WTC11 (cell line): ENCODE results near the gene MYO1A. TPM values are rescaled to one million over a fixed set of nuclear protein-coding genes. Genes with fewer than 3 reads are reported as not detected.

Experiments
- ATAC-seq: fragments of 200-7000 bp; cut with Tn5 transposase; 2 replicates; pipeline ENCODE4 v1.10.0; 2021; ENCODE audit warnings: mild to moderate bottlenecking, moderate library complexity
- CTCF ChIA-PET: fragments of 300-600 bp; sonication (Branson Sonifier 250); formaldehyde crosslinking; loops from one replicate; lab custom pipeline; 2021; ENCODE audit warnings: antibody characterized with exemption; lab: Charles Lee
- POLR2A ChIA-PET: fragments of 350-600 bp; sonication (Branson Sonifier 250); formaldehyde crosslinking; loops from one replicate; lab custom pipeline; 2021; ENCODE audit warnings: antibody characterized with exemption; lab: Charles Lee
- DNase-seq: peaks from one replicate; pipeline ENCODE4 v3.0.0; 2021; ENCODE audit warnings: low spot score
- H3K27ac Mint-ChIP-seq: 2 replicates; pipeline ENCODE4 v1.8.0; 2021; ENCODE audit warnings: mixed read lengths
- H3K27me3 Mint-ChIP-seq: 2 replicates; pipeline ENCODE4 v1.8.0; 2021; ENCODE audit warnings: low read depth, mild to moderate bottlenecking, moderate library complexity, mixed read lengths
- H3K36me3 Mint-ChIP-seq: 2 replicates; pipeline ENCODE4 v1.8.0; 2021; ENCODE audit warnings: mixed read lengths
- H3K4me1 Mint-ChIP-seq: 2 replicates; pipeline ENCODE4 v1.8.0; 2022; ENCODE audit warnings: mixed read lengths
- H3K4me3 Mint-ChIP-seq: 2 replicates; pipeline ENCODE4 v1.8.0; 2021; ENCODE audit warnings: mild to moderate bottlenecking, moderate library complexity, mixed read lengths
- H3K9me3 Mint-ChIP-seq: 2 replicates; pipeline ENCODE4 v1.8.0; 2021; ENCODE audit warnings: mixed read lengths
- ELF4 ChIP-seq: sonication (generic); formaldehyde crosslinking; IDR thresholded peaks from 2 replicates; pipeline ENCODE4 v1.8.1; 2022; ENCODE audit warnings: low read depth, mild to moderate bottlenecking, moderate library complexity, missing genetic modification reagents
- EMX1 ChIP-seq: fragments of 250-450 bp; sonication (Bioruptor Pico); IDR thresholded peaks from 2 replicates; pipeline ENCODE4 v1.8.0; 2021; ENCODE audit warnings: mild to moderate bottlenecking
- ESRRA ChIP-seq: sonication (generic); formaldehyde crosslinking; IDR thresholded peaks from 2 replicates; pipeline ENCODE4 v1.8.1; 2022; ENCODE audit warnings: mild to moderate bottlenecking, missing genetic modification reagents, borderline replicate concordance
- ETV6 ChIP-seq: sonication (generic); formaldehyde crosslinking; IDR thresholded peaks from 2 replicates; pipeline ENCODE4 v1.8.1; 2022; ENCODE audit warnings: mild to moderate bottlenecking, missing genetic modification reagents
- GRHL2 ChIP-seq: fragments of 250-450 bp; sonication (Bioruptor Pico); IDR thresholded peaks from 2 replicates; pipeline ENCODE4 v1.8.0; 2022; ENCODE audit warnings: mild to moderate bottlenecking, moderate library complexity; ENCODE audit not compliant: insufficient replicate concordance, severe bottlenecking
- GTF2I ChIP-seq: fragments of 250-450 bp; sonication (Bioruptor Pico); conservative IDR thresholded peaks from 2 replicates; pipeline ENCODE4 v1.4.0; 2021; ENCODE audit warnings: mild to moderate bottlenecking
- JUN ChIP-seq: sonication (generic); formaldehyde crosslinking; IDR thresholded peaks from 2 replicates; pipeline ENCODE4 v1.8.0; 2023; ENCODE audit warnings: mild to moderate bottlenecking, missing genetic modification reagents
- KAT7 ChIP-seq: sonication (generic); formaldehyde crosslinking; IDR thresholded peaks from 2 replicates; pipeline ENCODE4 v1.8.1; 2023; ENCODE audit warnings: missing genetic modification reagents, mild to moderate bottlenecking, borderline replicate concordance
- NFE2L1 ChIP-seq: sonication (generic); formaldehyde crosslinking; IDR thresholded peaks from 2 replicates; pipeline ENCODE4 v1.8.1; 2023; ENCODE audit warnings: missing genetic modification reagents
- NR1H2 ChIP-seq: sonication (generic); formaldehyde crosslinking; IDR thresholded peaks from 2 replicates; pipeline ENCODE4 v1.9.0; 2021; ENCODE audit warnings: mild to moderate bottlenecking, moderate library complexity, missing genetic modification reagents
- OVOL2 ChIP-seq: fragments of 250-450 bp; sonication (Bioruptor Pico); IDR thresholded peaks from 2 replicates; pipeline ENCODE4 v1.9.0; 2021; ENCODE audit warnings: mild to moderate bottlenecking, borderline replicate concordance
- PRRX2 ChIP-seq: fragments of 250-450 bp; sonication (Bioruptor Pico); IDR thresholded peaks from 2 replicates; pipeline ENCODE4 v1.8.0; 2021; ENCODE audit warnings: mild to moderate bottlenecking
- SMAD3 ChIP-seq: sonication (generic); formaldehyde crosslinking; IDR thresholded peaks from 2 replicates; pipeline ENCODE4 v1.8.0; 2022; ENCODE audit warnings: missing genetic modification reagents, mild to moderate bottlenecking, borderline replicate concordance
- SMAD4 ChIP-seq: sonication (generic); formaldehyde crosslinking; IDR thresholded peaks from 2 replicates; pipeline ENCODE4 v1.8.0; 2022; ENCODE audit warnings: mild to moderate bottlenecking, missing genetic modification reagents
- TCF7 ChIP-seq: sonication (generic); formaldehyde crosslinking; IDR thresholded peaks from 2 replicates; pipeline ENCODE4 v1.8.0; 2022; ENCODE audit warnings: mild to moderate bottlenecking, low read depth, missing genetic modification reagents, moderate library complexity
- ZBTB21 ChIP-seq: sonication (generic); formaldehyde crosslinking; IDR thresholded peaks from 2 replicates; pipeline ENCODE4 v1.8.1; 2023; ENCODE audit warnings: mild to moderate bottlenecking, missing genetic modification reagents, borderline replicate concordance
- ZNF138 ChIP-seq: sonication (generic); formaldehyde crosslinking; conservative IDR thresholded peaks from 2 replicates; pipeline ENCODE4 v1.8.1; 2022; ENCODE audit warnings: mild to moderate bottlenecking, moderate library complexity, missing genetic modification reagents
- ZNF219 ChIP-seq: sonication (generic); formaldehyde crosslinking; IDR thresholded peaks from 2 replicates; pipeline ENCODE4 v1.8.0; 2023; ENCODE audit warnings: missing genetic modification reagents, mild to moderate bottlenecking, borderline replicate concordance
- ZNF671 ChIP-seq: fragments of 250-450 bp; sonication (Bioruptor Pico); IDR thresholded peaks from 2 replicates; pipeline ENCODE4 v1.8.0; 2021; ENCODE audit warnings: mild to moderate bottlenecking
- total RNA-seq: library from RNA; stranded (reverse); gene quantifications from 3 replicates; pipeline ENCODE4 v1.2.3, GENCODE V29; 2021
- TF ChIP-seq, protein P1 (sequence below): sonication (generic); formaldehyde crosslinking; IDR thresholded peaks from 2 replicates; pipeline ENCODE4 v1.8.1; 2023; ENCODE audit warnings: mild to moderate bottlenecking, missing genetic modification reagents
- TF ChIP-seq, protein P2 (sequence below): sonication (generic); formaldehyde crosslinking; conservative IDR thresholded peaks from 2 replicates; pipeline ENCODE4 v1.8.1; 2022; ENCODE audit warnings: mild to moderate bottlenecking, missing genetic modification reagents
- TF ChIP-seq, protein P3 (sequence below): sonication (generic); formaldehyde crosslinking; IDR thresholded peaks from 2 replicates; pipeline ENCODE4 v1.8.0; 2023; ENCODE audit warnings: mild to moderate bottlenecking, missing genetic modification reagents
- TF ChIP-seq, protein P4 (sequence below): fragments of 250-450 bp; sonication (Bioruptor Pico); IDR thresholded peaks from 2 replicates; pipeline ENCODE4 v1.9.0; 2021; ENCODE audit warnings: mild to moderate bottlenecking
- TF ChIP-seq, protein P5 (sequence below): sonication (generic); formaldehyde crosslinking; conservative IDR thresholded peaks from 2 replicates; pipeline ENCODE4 v1.8.1; 2023; ENCODE audit warnings: mild to moderate bottlenecking, low read depth, missing genetic modification reagents, moderate library complexity

Gene MYO1A
- total RNA-seq, 1 experiment from 2014 or later = 0.87 TPM

DNA sequence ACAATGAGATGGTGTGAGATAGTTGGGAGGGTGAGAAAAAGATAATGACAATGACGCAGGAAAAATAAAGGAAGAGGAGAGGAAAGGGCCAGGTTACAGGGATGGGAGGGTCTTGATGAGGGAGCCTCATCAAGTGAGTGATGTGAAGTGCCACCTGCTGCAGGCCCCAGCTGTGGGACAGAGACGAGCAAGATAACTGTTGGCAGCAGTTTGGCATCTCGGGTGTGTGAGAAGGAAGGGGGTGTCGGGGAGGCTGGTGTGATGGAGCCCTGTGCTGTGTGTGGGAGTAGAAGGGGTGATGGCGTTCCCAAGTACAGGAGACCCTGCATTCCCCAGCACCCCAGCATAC, 22.1 kb downstream of the MYO1A start (continued):
- TF ChIP-seq, protein P1, sequence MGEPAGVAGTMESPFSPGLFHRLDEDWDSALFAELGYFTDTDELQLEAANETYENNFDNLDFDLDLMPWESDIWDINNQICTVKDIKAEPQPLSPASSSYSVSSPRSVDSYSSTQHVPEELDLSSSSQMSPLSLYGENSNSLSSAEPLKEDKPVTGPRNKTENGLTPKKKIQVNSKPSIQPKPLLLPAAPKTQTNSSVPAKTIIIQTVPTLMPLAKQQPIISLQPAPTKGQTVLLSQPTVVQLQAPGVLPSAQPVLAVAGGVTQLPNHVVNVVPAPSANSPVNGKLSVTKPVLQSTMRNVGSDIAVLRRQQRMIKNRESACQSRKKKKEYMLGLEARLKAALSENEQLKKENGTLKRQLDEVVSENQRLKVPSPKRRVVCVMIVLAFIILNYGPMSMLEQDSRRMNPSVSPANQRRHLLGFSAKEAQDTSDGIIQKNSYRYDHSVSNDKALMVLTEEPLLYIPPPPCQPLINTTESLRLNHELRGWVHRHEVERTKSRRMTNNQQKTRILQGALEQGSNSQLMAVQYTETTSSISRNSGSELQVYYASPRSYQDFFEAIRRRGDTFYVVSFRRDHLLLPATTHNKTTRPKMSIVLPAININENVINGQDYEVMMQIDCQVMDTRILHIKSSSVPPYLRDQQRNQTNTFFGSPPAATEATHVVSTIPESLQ = no peak
- TF ChIP-seq, protein P2, sequence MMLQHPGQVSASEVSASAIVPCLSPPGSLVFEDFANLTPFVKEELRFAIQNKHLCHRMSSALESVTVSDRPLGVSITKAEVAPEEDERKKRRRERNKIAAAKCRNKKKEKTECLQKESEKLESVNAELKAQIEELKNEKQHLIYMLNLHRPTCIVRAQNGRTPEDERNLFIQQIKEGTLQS (CRISPR knock-in tag) = no peak
- TF ChIP-seq PRRX2 (CRISPR knock-in tag) = no peak
- TF ChIP-seq ETV6 (CRISPR knock-in tag) = no peak
- no peak for TF ChIP-seq KAT7
- no peak for TF ChIP-seq JUN (CRISPR knock-in tag)
- TF ChIP-seq OVOL2 = no peak
- no peak for TF ChIP-seq ZBTB21

DNA sequence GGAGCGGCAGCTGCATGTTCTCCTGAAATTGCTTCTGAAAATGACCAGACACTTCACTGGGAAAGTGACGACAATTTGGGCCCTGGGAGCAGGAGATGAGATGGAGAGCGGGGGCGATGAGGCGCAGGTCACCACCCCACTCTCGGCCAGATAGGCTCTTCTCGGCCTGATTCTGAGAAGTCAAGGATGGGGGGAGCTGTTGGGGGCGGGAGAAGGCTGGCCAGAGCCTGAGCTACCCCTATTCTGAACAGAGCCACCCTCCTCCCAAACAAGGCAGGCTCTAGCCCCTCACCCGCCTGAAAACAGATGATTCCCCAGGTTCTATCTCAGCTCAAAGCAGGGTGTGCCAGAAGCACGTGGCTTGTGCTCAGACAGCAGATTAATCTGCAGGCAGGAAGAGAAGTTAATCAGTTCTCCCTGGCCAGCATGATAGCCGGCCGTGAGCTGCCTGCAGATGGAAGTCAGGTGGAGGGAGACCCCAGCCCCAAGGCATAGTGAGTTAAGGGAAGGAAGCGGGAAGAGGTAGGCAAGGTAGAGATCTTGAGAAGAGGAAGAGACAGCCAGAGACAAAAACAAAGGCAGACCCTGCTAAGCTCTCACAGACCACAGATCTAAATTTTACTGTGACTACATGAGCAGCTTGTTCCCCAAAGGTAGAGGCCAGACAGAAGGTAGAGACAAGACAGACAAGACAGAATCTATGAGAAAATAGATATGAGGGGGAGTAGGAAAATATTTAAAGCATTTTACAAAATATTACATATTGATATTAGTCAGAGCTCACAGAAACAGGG, 22.7 kb downstream of the MYO1A start:
- peaks cover 3% of the 10 kb centered on the region; the same call in 1 of the 2 replicates for H3K27me3 Mint-ChIP-seq
- no peaks in the 10 kb centered on the region for H3K9me3 Mint-ChIP-seq
- no peak overlapping the region; the same call in 1 of the 2 replicates for H3K27ac Mint-ChIP-seq
- no peak overlapping the region for H3K4me3 Mint-ChIP-seq
- no peaks in the 10 kb centered on the region for H3K36me3 Mint-ChIP-seq
- ChIA-PET CTCF (interaction anchor here (0.8 to 2.8 kb wide), 7 partner anchors 14 to 101 kb away, joined by 3 to 13 read pairs (median 5); partner anchors contain the start of gene LRP1), POLR2A (interaction anchor here (1.0 kb wide), 1 partner anchor 84 kb away, joined by 3 read pairs; no protein-coding TSS in a partner anchor)
- no peak for TF ChIP-seq SMAD3
- TF ChIP-seq ZNF671 (CRISPR knock-in tag) = no peak
- TF ChIP-seq GTF2I (CRISPR knock-in tag) = no peak
- TF ChIP-seq ESRRA (CRISPR knock-in tag) = no peak
- no peak for TF ChIP-seq ELF4 (CRISPR knock-in tag)
- no peak for TF ChIP-seq TCF7 (CRISPR knock-in tag)
- no peak for TF ChIP-seq NR1H2 (CRISPR knock-in tag)
- no peak for TF ChIP-seq ZNF219 (CRISPR knock-in tag)
- TF ChIP-seq, protein P3, sequence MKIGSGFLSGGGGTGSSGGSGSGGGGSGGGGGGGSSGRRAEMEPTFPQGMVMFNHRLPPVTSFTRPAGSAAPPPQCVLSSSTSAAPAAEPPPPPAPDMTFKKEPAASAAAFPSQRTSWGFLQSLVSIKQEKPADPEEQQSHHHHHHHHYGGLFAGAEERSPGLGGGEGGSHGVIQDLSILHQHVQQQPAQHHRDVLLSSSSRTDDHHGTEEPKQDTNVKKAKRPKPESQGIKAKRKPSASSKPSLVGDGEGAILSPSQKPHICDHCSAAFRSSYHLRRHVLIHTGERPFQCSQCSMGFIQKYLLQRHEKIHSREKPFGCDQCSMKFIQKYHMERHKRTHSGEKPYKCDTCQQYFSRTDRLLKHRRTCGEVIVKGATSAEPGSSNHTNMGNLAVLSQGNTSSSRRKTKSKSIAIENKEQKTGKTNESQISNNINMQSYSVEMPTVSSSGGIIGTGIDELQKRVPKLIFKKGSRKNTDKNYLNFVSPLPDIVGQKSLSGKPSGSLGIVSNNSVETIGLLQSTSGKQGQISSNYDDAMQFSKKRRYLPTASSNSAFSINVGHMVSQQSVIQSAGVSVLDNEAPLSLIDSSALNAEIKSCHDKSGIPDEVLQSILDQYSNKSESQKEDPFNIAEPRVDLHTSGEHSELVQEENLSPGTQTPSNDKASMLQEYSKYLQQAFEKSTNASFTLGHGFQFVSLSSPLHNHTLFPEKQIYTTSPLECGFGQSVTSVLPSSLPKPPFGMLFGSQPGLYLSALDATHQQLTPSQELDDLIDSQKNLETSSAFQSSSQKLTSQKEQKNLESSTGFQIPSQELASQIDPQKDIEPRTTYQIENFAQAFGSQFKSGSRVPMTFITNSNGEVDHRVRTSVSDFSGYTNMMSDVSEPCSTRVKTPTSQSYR (CRISPR knock-in tag) = no peak
- TF ChIP-seq ZNF138 (CRISPR knock-in tag) = no peak
- TF ChIP-seq, protein P4, sequence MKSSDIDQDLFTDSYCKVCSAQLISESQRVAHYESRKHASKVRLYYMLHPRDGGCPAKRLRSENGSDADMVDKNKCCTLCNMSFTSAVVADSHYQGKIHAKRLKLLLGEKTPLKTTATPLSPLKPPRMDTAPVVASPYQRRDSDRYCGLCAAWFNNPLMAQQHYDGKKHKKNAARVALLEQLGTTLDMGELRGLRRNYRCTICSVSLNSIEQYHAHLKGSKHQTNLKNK (CRISPR knock-in tag) = no peak
- TF ChIP-seq, protein P5, sequence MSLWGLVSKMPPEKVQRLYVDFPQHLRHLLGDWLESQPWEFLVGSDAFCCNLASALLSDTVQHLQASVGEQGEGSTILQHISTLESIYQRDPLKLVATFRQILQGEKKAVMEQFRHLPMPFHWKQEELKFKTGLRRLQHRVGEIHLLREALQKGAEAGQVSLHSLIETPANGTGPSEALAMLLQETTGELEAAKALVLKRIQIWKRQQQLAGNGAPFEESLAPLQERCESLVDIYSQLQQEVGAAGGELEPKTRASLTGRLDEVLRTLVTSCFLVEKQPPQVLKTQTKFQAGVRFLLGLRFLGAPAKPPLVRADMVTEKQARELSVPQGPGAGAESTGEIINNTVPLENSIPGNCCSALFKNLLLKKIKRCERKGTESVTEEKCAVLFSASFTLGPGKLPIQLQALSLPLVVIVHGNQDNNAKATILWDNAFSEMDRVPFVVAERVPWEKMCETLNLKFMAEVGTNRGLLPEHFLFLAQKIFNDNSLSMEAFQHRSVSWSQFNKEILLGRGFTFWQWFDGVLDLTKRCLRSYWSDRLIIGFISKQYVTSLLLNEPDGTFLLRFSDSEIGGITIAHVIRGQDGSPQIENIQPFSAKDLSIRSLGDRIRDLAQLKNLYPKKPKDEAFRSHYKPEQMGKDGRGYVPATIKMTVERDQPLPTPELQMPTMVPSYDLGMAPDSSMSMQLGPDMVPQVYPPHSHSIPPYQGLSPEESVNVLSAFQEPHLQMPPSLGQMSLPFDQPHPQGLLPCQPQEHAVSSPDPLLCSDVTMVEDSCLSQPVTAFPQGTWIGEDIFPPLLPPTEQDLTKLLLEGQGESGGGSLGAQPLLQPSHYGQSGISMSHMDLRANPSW (CRISPR knock-in tag) = no peak
- no peak for TF ChIP-seq EMX1
- TF ChIP-seq SMAD4 = no peak
- TF ChIP-seq GRHL2 (CRISPR knock-in tag) = no peak
- TF ChIP-seq, protein P2 (CRISPR knock-in tag) = no peak
- TF ChIP-seq NFE2L1 (CRISPR knock-in tag) = no peak
- peaks cover 19% of the 10 kb centered on the region for H3K4me1 Mint-ChIP-seq
- DNase-seq = no peak
- ATAC-seq = no peak
